Stimulated activated CD4-positive, alpha-beta T cell treated with anti-CD3 and anti-CD28 coated beads, Interleukin-2, amount 100 ng/mL, for 24 hours (primary cell): ENCODE data around the gene HRAS.

Experiments used
- DNase-seq, 2 donors: peaks; one replicate each; pipeline ENCODE4 v3.0.0-alpha.2; 2020

Gene HRAS

DNA sequence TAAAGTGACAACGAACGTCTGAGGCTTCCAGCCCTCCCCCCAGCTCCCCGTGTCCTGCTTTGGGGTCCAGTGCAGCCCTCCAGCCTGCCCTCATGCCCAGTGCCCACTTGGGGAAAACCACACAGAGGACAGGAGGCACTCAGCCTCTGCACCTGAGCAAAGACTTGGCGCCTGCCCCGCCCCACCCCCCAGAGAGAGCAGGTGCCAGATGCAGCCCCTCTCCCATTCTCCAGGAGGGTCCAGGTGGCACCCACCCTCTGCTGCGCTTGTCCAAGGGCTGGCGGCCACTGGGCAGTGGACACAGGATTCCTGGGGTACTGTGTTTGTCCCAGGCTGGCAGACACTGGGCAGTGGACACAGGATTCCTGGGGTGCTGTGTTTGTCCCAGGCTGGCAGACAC lies 44.0 kb downstream of the HRAS start:
- DNase-seq, result no peak

DNA sequence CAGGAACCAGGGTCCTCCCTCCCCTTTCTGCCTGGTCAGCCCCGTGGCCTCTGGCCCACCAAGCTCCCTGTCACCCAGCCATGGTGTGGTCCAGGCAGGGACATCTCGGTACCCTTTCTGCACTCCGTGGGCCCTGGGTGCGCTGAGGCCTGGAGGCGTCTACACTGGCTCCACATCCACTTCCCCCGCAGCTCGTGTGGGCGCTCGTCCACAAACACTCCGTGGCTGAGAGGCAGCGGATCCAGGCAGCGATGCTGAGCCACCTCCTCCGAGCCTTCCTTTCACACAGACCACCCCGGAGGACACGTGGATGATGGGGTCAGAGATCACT lies 44.5 kb downstream of the HRAS start:
- DNase-seq, result no peak

DNA sequence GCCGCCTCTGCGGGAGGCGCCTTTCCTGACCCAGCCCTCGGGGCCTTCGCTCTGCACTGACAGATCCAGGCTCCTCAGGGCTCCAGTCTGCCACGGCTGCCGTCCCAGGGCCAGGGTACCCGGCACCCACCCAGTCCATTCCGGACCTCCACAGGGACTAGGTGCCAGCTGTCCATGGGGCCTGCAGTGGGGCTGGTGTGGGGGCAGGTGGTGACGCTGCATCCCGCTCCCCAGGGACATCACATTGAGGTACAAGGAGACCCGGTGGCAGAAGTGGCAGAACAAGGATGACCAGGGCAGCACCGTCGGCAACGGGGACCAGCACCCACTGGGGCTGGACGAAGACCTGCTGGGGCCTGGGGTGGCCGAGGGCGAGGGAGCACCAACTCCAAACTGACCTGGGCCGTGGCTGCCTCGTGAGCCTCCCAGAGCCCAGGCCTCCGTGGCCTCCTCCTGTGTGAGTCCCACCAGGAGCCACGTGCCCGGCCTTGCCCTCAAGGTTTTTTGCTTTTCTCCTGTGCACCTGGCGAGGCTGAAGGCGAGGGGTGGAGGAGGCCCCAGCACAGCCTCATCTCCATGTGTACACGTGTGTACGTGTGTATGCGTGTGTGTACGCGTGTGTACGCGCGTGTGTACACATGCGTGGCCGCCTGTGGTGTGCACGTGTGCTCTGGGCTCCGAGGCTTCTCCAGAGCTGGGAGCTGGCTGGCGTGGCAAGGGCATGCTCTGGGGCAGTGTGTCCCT lies 45.0 kb downstream of the HRAS start:
- DNase-seq, result no peak

GRCh38 chr11:489610-490185 lies 45.7 kb downstream of the HRAS start:
- no peak for DNase-seq

- DNase-seq, result no peak
Observed at GRCh38 chr11:488992-489391, 46.4 kb downstream of the HRAS start.

GRCh38 chr11:488579-488978 lies 46.8 kb downstream of the HRAS start:
- no peak for DNase-seq

DNA sequence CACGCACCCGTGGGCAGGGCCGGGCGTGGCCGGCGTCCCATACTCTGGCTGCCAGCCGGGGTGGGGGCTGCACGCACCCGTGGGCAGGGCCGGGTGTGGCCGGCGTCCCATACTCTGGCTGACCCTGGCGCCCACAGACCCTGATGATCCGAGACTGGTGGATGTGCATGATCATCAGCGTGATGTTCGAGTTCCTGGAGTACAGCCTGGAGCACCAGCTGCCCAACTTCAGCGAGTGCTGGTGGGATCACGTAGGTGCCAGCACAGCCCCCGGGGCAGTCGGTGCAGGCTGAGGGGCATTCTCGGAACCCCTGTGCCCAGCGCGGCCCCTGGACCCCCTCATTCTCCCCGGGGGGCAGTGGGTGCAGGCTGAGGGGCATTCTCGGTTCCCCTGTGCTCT lies 47.3 kb downstream of the HRAS start:
- DNase-seq, result no peak

DNA sequence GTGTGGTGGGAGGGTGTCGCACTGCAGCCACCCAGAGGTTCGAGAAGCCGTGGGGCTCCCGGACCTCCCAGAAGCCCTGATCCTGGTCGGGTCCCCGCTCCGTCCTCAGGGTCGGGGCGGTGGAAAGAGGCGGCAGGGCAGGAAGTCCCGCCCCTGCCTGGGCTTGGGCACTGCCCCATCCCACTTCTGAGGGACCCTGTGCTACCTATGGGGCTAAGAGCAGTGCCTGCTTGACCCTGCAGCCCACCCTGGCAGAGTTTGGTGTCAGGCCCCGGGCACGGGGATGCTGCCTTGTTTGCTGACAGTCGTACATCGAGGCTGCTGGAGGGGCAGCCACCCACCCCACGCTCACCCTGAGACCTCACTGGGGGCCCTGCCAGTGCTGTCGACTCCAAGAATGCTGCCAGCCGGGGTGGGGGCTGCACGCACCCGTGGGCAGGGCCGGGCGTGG lies 47.8 kb downstream of the HRAS start:
- DNase-seq, result no peak

GRCh38 chr11:486189-486588 lies 49.2 kb downstream of the HRAS start:
- no peak for DNase-seq

- DNase-seq, result no peak
Observed at GRCh38 chr11:484616-485015, 50.8 kb downstream of the HRAS start.
